Effector memory CD4-positive, alpha-beta T cell (primary cell): ENCODE results near the gene AGPAT3.

ENCODE experiments used
- DNase-seq, 3 donors: peaks; one replicate each; pipeline ENCODE4 v3.0.0-alpha.2; 2020
- H3K27ac ChIP-seq: 2 replicates; pipeline ENCODE4 v1.7.0; 2013; ENCODE audit warnings: mild to moderate bottlenecking, low read length, moderate library complexity; ENCODE audit not compliant: insufficient read depth, poor library complexity, severe bottlenecking
- H3K27me3 ChIP-seq: replicated peaks from 2 replicates; pipeline ENCODE4 v1.7.0; 2013; ENCODE audit warnings: mild to moderate bottlenecking, low read length; ENCODE audit not compliant: insufficient read depth, control insufficient read depth, poor library complexity, severe bottlenecking
- H3K36me3 ChIP-seq: 2 replicates; pipeline ENCODE4 v1.7.0; 2013; ENCODE audit warnings: mild to moderate bottlenecking, low read length, moderate library complexity; ENCODE audit not compliant: control insufficient read depth, insufficient read depth
- H3K4me1 ChIP-seq: 2 replicates; pipeline ENCODE4 v1.7.0; 2013; ENCODE audit warnings: low read length, mild to moderate bottlenecking; ENCODE audit not compliant: control insufficient read depth, insufficient read depth, poor library complexity, severe bottlenecking
- H3K4me3 ChIP-seq: 2 replicates; pipeline ENCODE4 v1.7.0; 2013; ENCODE audit warnings: low read length, low read depth, mild to moderate bottlenecking; ENCODE audit not compliant: insufficient read depth, poor library complexity, severe bottlenecking
- H3K9me3 ChIP-seq: 2 replicates; pipeline ENCODE4 v1.7.0; 2013; ENCODE audit warnings: mild to moderate bottlenecking, low read length, moderate library complexity; ENCODE audit not compliant: control insufficient read depth

Gene AGPAT3

DNA sequence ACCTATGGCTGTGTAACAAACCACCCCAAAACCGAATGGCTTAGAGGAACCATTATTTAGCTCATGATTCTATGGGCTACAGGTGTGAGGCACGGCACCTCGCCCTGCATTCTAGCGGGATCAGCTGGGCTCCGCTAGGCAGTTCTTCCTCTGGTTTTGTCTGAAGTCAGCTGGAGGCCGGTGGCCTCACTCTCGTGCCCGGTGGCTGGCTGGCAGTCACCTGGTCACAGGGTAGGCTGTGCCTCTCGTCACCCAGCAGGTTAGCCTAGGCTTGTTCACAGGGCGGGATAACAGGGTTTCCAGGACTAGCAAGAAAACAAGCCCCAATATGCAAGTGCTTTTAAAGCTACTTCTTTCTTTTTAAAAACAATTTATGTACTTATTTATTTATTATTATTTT, 16.3 kb upstream of the AGPAT3 start:
- no peak for DNase-seq
- H3K27ac ChIP-seq = no peak overlapping the region
- H3K4me3 ChIP-seq = no peak overlapping the region
- H3K9me3 ChIP-seq = no peaks in the 10 kb centered on the region
- H3K4me1 ChIP-seq = no peaks in the 10 kb centered on the region
- no peaks in the 10 kb centered on the region for H3K27me3 ChIP-seq
- no peaks in the 10 kb centered on the region for H3K36me3 ChIP-seq

DNA sequence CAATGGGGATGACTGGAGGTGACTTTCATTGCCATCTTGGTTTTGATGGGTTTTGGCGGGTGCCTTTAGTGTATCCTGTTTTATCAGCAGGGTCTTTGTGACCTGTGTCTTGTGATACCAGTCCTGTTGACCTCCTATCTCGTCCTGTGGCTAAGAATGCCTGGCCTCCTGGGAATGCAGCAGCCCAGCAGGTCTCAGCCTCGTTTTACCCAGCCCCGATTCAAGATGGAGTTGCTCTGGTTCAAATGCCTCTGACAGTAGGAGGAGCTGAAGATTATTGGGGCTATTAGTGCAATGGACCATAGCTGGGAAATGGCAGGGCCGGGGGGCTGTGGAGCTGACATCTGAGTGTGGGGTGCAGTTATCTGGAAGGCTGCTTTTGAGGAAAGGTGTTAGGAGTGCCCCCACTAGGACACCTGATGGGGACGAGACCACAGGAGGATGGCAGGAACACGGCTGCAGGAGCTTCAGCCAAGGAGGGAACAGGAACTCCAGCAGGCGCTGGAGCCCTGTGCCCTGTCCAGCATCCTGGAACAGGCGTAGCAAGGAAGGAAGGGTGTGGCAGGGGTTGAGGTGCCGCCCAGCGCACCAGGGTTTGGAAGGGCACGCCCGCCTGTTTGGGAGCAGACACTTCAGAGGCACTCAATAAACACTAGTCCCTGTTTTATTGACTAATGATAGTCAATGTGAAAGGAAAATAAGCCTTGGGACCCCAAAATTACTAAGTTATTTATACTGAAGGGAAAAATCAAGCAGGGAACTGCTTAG, 15.3 kb upstream of the AGPAT3 start:
- H3K27me3 ChIP-seq = no peaks in the 10 kb centered on the region
- H3K27ac ChIP-seq = no peak overlapping the region

DNA sequence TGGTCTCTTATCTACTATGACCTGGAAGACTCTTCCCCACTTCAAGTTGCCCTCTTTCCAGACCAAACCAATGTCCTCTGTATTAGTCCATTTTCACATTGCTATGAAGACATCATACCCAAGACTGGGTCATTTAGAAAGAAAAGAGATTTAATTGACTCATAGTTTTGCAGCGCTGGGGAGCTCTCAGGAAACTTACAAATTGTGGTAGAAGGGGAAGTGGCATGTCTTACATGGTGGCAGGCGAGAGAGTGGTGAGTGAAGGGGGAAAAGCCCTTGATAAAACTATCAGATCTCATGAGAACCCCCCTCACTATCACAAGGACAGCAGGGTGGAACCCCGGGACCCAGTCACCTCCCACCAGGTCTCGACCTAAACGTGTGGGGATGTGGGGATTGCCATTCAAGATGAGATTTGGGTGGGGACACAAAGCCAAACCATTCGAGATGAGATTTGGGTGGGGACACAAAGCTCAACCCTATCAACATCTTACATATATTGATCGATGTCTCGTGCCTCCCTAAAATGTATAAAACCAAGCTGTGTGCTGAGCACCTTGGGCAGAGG, 14.2 kb upstream of the AGPAT3 start:
- H3K27me3 ChIP-seq = no peaks in the 10 kb centered on the region
- H3K9me3 ChIP-seq = no peaks in the 10 kb centered on the region
- H3K36me3 ChIP-seq = no peaks in the 10 kb centered on the region
- H3K4me1 ChIP-seq = no peaks in the 10 kb centered on the region
- no peak for DNase-seq
- no peak overlapping the region for H3K4me3 ChIP-seq
- H3K27ac ChIP-seq = no peak overlapping the region

More for the DNA sequence above, 15.3 kb upstream of the AGPAT3 start:
- H3K36me3 ChIP-seq = no peaks in the 10 kb centered on the region
- H3K4me1 ChIP-seq = no peaks in the 10 kb centered on the region
- H3K4me3 ChIP-seq = no peak overlapping the region
- no peaks in the 10 kb centered on the region for H3K9me3 ChIP-seq
- no peak for DNase-seq

DNA sequence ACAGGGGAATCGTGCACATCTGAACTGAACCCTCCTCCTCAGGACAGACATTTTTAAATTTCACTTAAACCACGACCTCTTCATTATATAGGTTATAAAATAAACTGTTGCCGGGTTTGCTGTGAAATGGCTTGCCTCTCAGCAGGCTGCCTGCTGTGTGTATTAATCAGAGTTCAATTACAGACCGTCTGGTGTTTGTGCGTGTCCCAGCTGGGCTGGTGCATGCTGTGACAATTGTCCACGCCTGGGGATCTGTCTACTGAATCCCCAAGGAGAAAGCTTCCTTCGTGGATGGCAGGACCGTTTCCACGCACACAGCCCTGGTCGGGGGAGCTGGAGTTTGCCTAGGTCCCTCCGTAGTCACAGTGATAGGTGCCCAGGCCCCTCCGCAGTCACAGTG, 13.4 kb upstream of the AGPAT3 start:
- no peak for DNase-seq
- no peaks in the 10 kb centered on the region for H3K9me3 ChIP-seq
- H3K27me3 ChIP-seq = no peaks in the 10 kb centered on the region
- H3K4me3 ChIP-seq = no peak overlapping the region
- H3K4me1 ChIP-seq = no peaks in the 10 kb centered on the region
- no peak overlapping the region for H3K27ac ChIP-seq
- no peaks in the 10 kb centered on the region for H3K36me3 ChIP-seq

DNA sequence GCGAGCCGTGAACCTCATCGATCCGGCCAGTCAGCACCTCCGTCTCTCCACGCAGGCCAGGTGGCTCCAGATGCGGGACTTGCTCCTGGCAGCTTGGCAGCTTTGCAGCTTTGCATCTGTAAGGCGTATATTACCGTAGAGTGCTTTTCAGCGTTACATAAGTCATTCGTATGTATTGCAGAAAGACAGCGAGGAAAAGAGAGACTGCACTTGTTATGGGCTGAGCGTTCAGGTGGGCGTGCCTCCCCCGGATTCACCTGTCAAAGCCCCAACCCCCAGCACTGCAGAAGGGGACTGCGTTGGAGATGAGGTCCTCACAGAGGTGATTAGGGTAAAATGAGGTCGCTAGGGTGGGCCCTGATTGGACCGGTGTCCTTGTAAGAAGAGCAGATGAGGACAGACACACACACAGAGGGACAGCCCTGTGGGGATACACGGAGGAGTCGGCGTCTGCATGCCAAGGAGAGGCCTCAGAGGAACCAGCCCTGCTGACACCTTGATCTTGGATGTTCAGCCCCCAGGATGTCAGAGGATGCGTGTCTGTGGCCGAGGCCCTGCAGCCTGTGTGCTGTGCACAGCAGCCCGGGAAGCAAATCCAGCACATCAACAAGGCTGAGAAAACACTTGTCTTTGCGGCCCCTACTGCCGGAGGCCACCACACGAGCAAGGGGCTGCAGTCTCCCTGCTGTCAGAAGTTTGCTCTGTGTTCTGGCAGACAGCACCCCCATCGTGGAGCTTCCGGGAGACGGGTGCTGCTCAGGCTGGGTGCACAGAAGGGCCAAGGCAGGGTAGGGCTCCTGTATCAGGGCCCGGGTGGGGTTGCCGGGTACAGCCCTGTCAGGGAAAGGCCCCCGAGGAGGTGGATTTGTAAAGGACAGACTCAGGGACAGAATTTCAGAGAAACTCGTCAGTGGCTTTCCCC, 10.9 kb upstream of the AGPAT3 start:
- Histone ChIP-seq H3K4me3 (no peak overlapping the region), H3K36me3 (no peaks in the 10 kb centered on the region), H3K4me1 (no peaks in the 10 kb centered on the region), H3K27ac (no peak overlapping the region), H3K27me3 (no peaks in the 10 kb centered on the region), H3K9me3 (no peaks in the 10 kb centered on the region)
- DNase-seq = no peak

DNA sequence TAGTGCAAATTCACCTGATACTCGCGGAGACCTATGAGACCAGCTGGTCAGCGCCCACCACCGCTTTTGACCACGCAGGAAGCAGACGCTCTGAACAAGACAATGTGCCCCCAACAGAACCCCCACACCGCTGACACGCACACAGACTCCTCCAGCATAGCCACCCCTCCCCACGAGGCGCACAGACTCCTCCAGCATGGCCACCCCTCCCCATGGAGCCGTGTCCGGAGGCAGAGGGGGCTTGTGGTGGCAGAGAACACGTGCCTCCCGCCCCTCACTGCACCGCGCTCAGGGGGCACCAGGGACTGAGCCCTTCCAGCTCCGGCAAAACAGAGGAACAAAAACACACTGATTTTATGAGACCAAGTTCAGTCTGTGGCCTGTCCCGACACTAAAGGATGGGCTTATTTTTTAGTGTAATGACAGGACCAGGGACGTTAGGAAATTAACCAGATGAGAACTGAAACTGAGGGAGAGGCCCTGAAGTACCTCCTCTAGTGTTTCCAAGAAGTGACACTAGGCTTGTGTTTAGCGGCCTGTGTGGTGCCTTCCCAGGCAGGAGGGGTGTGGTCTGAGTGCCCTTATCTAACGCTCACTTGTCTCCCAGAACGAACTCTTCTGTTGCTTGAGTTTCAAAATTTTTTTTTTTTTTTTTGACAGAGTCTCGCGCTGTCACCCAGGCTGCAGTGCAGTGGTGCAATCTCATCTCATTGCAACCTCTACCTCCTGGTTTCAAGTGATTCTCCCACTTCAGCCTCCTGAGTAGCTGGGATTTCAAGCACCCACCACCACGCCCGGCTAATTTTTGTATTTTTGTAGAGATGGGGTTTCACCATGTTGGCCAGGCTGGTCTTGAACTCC, 10.0 kb upstream of the AGPAT3 start:
- no peak overlapping the region for H3K27ac ChIP-seq
- DNase-seq = no peak
- no peak overlapping the region for H3K4me3 ChIP-seq
- no peaks in the 10 kb centered on the region for H3K9me3 ChIP-seq
- H3K36me3 ChIP-seq = no peaks in the 10 kb centered on the region
- no peaks in the 10 kb centered on the region for H3K4me1 ChIP-seq
- H3K27me3 ChIP-seq = no peaks in the 10 kb centered on the region

DNA sequence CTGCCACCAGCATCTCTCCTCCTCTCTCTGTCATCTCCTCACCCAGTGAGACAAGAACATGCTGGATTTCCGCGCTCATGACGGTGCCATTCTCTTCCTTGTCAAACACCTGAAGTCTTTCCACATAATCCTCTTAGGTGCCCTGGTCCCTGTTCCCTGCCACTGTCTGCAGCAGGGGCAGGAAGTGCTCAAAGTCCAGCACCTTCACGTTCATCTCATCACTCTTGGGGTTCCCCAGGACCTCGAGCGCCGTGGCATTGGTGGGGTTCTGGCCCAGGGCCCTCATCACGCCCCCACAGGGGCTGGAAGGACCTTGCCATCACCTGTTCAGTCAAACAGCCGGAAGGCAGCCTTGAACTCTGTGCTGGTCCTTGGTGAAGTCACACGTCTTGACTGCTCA, 9.1 kb upstream of the AGPAT3 start:
- H3K36me3 ChIP-seq = no peaks in the 10 kb centered on the region
- no peak overlapping the region for H3K27ac ChIP-seq
- H3K4me3 ChIP-seq = no peak overlapping the region
- DNase-seq = no peak
- H3K4me1 ChIP-seq = no peaks in the 10 kb centered on the region
- no peaks in the 10 kb centered on the region for H3K9me3 ChIP-seq
- no peaks in the 10 kb centered on the region for H3K27me3 ChIP-seq

DNA sequence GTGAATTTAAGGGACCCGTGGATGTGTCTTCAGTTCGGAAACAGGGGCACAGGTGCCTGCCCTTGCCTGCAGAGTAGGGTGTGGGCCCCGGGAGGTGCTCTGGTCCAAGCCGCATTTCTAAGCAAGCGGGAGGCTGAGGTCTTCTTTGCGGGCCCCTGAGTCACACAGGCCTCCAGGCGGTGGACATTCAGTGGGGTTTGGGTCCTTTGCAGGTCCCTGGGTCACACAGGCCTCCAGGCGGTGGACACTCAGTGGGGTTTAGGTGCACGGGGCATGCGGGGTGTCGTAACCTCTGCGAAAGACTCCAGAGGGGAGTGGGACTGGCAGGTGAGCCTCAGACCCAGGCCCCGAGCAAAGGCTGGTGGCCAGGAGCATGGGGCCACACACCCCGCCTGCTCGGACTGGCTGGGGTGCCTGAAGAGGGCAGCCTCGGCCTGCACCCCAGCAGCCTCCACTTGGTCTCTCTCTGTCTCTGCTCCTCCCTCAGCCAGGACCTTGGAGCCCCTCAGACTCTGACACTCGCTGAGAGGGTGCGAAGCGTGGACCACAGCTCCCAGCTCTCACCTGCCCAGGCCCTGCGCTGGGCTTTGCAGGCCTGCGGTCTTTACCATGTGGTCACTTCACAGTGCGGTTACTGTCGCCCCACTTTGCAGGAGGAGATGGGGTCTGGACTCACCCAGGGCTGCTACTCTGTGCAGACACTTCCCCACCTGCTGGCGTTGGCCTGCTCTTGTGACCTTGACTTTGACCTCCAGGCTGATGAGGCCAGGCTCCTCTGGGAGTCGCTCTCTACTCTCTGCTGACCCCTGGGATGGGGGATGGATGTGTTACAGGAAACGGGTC, 6.0 kb upstream of the AGPAT3 start:
- Histone ChIP-seq H3K4me1 (peaks cover 4% of the 10 kb centered on the region), H3K9me3 (no peaks in the 10 kb centered on the region), H3K4me3 (no peak overlapping the region), H3K27ac (no peak overlapping the region), H3K27me3 (no peaks in the 10 kb centered on the region), H3K36me3 (no peaks in the 10 kb centered on the region)
- DNase-seq = no peak

DNA sequence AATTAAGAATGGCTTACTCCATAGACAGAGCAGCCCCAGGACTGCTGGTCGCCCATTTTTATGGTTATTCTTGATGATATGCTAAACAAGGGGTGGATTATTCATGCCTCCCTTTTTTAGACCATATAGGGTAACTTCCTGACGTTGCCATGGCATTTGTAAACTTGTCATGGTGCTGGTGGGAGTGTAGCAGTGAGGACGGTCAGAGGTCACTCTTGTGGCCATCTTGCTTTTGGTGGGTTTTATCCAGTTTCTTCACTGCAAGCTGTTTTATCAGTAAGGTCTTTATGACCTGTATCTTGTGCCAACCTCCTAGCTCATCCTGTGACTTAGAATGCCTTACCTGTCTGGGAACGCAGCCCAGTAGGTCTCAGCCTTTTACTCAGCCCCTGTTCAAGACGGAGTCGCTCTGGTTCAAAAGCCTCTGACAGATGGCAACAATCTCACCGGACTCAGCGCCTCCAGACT, 5.2 kb upstream of the AGPAT3 start:
- Histone ChIP-seq H3K4me1 (peaks cover 8% of the 10 kb centered on the region), H3K27ac (no peak overlapping the region), H3K36me3 (no peaks in the 10 kb centered on the region), H3K4me3 (no peak overlapping the region), H3K27me3 (no peaks in the 10 kb centered on the region), H3K9me3 (no peaks in the 10 kb centered on the region)
- DNase-seq = no peak
